ENCODE data around the gene BRD3. TPM values are rescaled to one million over a fixed set of nuclear protein-coding genes. Genes with fewer than 3 reads are reported as not detected.

BRD3 gene
- total and polyA plus RNA-seq, 4 donors, result 16.0 to 54.4 (median 33.5) TPM

DNA sequence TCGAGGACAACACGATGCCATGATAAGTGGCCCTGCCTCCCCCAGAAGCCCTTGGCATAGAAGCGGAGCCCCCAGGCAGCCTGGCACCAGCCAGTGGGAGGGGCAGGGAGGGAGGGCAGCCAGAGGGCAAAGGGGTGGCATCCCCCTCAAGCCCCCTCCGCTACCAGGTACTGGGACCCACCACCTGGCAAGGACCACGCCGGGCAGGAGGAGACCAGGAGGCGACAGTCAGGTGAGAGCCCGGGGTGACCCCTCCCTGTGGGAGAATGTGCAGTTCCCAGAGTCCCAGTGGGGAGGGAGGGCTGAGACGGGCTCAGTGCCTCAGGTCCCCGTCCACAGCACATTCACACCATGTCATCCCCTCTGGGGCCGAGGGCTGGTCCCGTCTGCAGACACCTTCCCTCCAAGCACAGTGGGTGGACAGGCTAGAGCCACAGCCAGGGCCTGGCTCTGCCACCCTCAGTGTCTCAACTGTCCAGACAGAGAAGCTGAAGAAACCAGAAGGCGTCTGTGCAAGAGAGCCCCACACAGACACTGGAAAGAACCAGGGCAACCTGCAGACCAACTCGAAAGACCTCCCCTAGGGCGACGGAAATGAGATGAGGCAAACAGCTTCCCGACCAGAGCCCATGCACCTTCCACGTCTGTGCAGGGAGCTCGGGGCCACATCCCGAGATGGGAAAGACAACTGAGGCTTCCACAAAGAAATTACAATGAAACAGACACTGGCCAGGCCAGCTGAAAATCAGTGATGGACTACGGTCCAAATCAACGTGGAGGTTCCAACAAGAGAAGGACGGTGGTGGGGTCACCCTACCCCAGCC, 11.1 kb downstream of the BRD3 start:
- Histone ChIP-seq H3K27ac (ENCODE audit: low read depth, low read length) (peak overlapping the region; percentile 33), H3K9me3 (ENCODE audit: control insufficient read depth, insufficient read depth, low read length) (no peaks in the 10 kb centered on the region), H3K27me3 (ENCODE audit: control insufficient read depth, insufficient read depth, low read length) (no peaks in the 10 kb centered on the region), H3K4me1 (ENCODE audit: control insufficient read depth, insufficient read depth, low read length) (peaks cover 68% of the 10 kb centered on the region), H3K36me3 (ENCODE audit: control insufficient read depth, insufficient read depth, low read length) (peaks cover 85% of the 10 kb centered on the region), H3K4me3 (ENCODE audit: low read depth, low read length) (no peak overlapping the region)
- WGBS (ENCODE audit: insufficient coverage), result 78% methylated on average over 18 of the region's 23 CpGs
- DNase-seq (ENCODE audit: low read depth in 4 of 6, low spot score in 6 of 6), result no peak

DNA sequence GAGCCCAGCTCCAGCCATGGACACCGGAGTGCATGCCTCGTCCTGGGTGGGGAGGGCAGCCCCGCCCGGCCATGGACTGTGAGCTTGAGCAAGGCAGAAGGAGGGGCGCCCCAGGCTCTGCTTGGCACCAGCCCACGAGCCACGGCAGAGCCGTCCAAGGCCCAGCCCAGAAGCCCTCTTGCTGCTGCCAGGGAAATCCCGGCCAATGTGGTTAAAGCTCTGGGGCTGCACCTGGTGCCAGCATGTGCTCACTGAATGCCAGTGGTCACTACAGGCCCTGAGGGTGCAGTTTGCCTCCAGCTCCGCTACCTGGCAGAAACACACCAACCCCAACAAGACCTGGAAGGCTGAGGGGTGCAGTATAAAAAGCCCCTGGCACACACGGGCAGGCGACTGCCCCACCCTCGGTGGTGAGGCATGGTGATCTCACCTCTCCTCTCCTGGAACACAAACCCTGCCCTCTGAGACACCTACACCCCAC, 11.8 kb downstream of the BRD3 start:
- no peak overlapping the region for H3K4me3 ChIP-seq (ENCODE audit: low read depth, low read length)
- H3K27me3 ChIP-seq (ENCODE audit: control insufficient read depth, insufficient read depth, low read length), result no peaks in the 10 kb centered on the region
- no peaks in the 10 kb centered on the region for H3K9me3 ChIP-seq (ENCODE audit: control insufficient read depth, insufficient read depth, low read length)
- peaks cover 61% of the 10 kb centered on the region for H3K4me1 ChIP-seq (ENCODE audit: control insufficient read depth, insufficient read depth, low read length)
- WGBS (ENCODE audit: insufficient coverage), result 22% methylated on average over 11 of the region's 13 CpGs
- peaks cover 87% of the 10 kb centered on the region for H3K36me3 ChIP-seq (ENCODE audit: control insufficient read depth, insufficient read depth, low read length)
- H3K27ac ChIP-seq (ENCODE audit: low read depth, low read length), result peak overlapping the region; percentile 33
- DNase-seq (ENCODE audit: low read depth in 4 of 6, low spot score in 6 of 6), result peak in 5 of 6 donors; percentile 32 to 85 (median 53)

DNA sequence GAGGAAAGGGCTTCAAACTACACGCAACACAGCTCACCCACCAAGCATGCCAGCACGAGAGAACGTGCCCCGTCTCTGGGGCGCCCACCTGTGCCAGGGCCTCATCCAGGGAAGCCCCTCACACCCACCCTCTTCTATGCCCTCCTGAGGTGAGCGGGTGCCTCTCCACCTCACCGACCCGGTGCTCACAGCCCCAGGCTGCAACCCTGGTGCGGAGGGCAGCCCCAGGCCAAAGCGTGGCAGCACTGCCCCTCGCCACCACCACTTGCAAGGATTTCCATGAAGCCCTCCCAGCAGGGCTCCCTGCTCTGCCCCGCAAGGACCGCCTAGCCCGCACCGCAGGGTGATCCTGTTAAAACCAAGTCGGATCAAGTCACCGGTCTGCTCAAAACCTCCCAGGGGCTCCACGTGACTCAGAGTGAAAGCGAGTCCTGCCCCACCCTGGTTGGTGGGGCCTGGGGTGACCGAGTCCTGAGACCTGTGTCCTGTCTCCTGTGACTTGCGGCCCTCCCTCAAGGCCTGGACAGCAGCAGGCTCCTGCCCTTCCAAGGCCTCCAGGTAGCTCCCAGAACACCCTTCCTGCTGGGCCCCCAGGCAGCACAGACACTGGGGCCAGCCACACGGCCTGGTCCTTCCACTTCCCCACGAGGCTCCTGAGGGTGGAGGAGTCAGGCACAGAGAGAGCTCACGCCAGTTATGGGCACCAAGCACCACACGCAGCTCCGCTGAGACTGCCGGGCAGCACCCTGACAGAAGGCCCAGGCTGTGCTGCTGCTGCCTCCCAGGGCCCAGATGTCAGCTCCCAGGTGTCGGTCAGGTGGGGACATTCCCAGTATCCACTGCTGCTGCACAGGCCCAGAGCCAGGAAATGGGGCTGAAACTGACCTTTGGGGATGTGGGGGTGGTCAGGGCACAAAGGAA, 12.7 kb downstream of the BRD3 start:
- Histone ChIP-seq H3K27ac (ENCODE audit: low read depth, low read length) (peak overlapping the region; percentile 33), H3K27me3 (ENCODE audit: control insufficient read depth, insufficient read depth, low read length) (no peaks in the 10 kb centered on the region), H3K4me3 (ENCODE audit: low read depth, low read length) (no peak overlapping the region), H3K36me3 (ENCODE audit: control insufficient read depth, insufficient read depth, low read length) (peaks cover 90% of the 10 kb centered on the region), H3K4me1 (ENCODE audit: control insufficient read depth, insufficient read depth, low read length) (peaks cover 52% of the 10 kb centered on the region), H3K9me3 (ENCODE audit: control insufficient read depth, insufficient read depth, low read length) (no peaks in the 10 kb centered on the region)
- DNase-seq (ENCODE audit: low read depth in 4 of 6, low spot score in 6 of 6), result no peak
- WGBS (ENCODE audit: insufficient coverage), result 82% methylated on average over 27 of the region's 28 CpGs

DNA sequence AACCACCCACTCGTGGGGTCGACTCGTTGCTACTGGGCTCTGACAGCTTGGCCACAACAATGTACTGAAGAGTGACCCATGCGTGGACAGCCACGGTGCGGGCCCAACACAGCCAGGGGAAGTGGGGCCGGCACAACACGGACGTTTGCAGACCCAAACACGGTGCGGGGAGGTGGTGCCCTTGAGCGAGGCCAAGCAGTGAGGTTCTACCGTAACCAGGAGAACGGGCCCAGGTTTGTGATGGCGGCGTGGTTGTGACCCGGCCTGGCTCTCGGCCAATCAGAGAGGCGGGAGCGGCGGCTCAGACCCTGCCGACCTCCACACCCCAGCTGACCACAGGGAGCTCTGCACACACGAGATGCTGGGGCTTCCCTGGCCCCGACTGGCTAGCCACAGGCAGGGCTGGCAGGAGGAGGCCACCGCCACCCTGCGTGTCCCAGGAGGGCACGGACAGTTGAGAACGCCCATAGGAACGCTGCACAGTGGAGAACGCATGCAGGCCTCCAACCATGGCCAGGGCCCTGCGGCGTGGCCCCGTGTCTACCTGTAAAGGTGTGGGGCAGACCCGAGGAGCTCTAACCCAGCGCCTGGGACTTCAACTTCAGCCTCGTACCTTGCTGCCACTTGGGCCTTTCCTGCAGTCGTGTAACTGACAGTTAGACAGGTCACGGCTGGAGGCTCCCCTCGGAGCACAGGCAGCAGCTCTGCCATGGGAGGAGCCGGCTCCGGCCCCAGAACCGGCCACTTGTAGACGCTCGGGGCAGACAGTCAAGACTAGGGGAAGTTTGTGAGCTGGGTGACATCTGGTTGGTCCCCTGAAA, 13.7 kb downstream of the BRD3 start:
- Histone ChIP-seq H3K4me3 (ENCODE audit: low read depth, low read length) (no peak overlapping the region), H3K4me1 (ENCODE audit: control insufficient read depth, insufficient read depth, low read length) (peaks cover 42% of the 10 kb centered on the region), H3K36me3 (ENCODE audit: control insufficient read depth, insufficient read depth, low read length) (peaks cover 92% of the 10 kb centered on the region), H3K9me3 (ENCODE audit: control insufficient read depth, insufficient read depth, low read length) (no peaks in the 10 kb centered on the region), H3K27ac (ENCODE audit: low read depth, low read length) (no peak overlapping the region), H3K27me3 (ENCODE audit: control insufficient read depth, insufficient read depth, low read length) (no peaks in the 10 kb centered on the region)
- 89% methylated on average over 44 of the region's 44 CpGs for WGBS (ENCODE audit: insufficient coverage)
- no peak for DNase-seq (ENCODE audit: low read depth in 4 of 6, low spot score in 6 of 6)

DNA sequence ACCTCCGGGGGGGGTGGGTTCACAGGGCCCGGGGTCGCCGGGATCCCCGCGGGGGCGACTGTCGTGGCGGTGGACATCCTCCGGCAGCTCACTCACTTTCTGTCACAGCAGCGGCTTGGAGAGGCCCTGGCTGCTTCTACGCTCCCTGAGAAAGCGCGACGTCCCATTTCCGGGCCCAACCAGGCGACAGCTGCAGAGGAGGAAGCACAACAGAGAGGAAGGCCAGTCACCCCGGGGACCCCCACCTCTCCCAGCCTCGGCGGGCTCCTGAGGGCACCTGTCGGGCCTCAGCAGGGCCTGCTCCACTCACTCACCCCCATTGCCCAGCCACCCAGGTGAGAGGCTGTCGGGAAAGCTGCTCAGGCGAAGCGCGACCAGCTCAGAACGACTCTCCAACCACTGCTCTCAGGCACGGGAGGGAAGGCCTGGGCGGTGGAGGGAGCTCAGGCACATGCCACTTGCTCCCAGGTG, 14.4 kb downstream of the BRD3 start:
- Histone ChIP-seq H3K4me1 (ENCODE audit: control insufficient read depth, insufficient read depth, low read length) (peaks cover 35% of the 10 kb centered on the region), H3K36me3 (ENCODE audit: control insufficient read depth, insufficient read depth, low read length) (peaks cover 97% of the 10 kb centered on the region)
- WGBS (ENCODE audit: insufficient coverage), result 86% methylated on average over 24 of the region's 28 CpGs

DNA sequence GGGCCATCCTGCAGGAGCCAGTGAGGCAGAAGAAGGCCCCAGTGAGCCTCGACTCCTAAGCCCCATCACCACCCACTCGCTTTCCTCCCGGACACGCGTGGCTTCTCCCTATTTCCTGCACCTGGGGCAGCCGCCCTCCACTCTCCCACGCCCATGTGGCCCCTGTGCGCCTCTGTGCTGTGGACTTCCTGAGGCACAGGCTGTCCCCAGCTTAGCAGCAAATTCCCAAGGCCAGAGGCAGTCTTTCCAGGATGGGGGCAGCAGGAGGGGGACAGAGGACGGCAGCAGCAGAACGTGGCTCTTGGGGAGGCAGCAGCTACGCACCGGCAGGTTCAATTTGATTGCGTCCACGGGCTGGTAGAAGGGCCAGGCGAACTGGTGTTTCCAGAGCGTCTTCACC, 14.9 kb downstream of the BRD3 start:
- no peak for DNase-seq (ENCODE audit: low read depth in 4 of 6, low spot score in 6 of 6)
- no peak overlapping the region for H3K27ac ChIP-seq (ENCODE audit: low read depth, low read length)
- no peaks in the 10 kb centered on the region for H3K27me3 ChIP-seq (ENCODE audit: control insufficient read depth, insufficient read depth, low read length)
- H3K4me3 ChIP-seq (ENCODE audit: low read depth, low read length), result no peak overlapping the region
- WGBS (ENCODE audit: insufficient coverage), result 97% methylated on average over 16 of the region's 16 CpGs
- no peaks in the 10 kb centered on the region for H3K9me3 ChIP-seq (ENCODE audit: control insufficient read depth, insufficient read depth, low read length)
- H3K36me3 ChIP-seq (ENCODE audit: control insufficient read depth, insufficient read depth, low read length), result peaks cover 100% of the 10 kb centered on the region
- peaks cover 30% of the 10 kb centered on the region for H3K4me1 ChIP-seq (ENCODE audit: control insufficient read depth, insufficient read depth, low read length)

More for the DNA sequence above, 14.4 kb downstream of the BRD3 start:
- no peaks in the 10 kb centered on the region for H3K9me3 ChIP-seq (ENCODE audit: control insufficient read depth, insufficient read depth, low read length)
- no peak for DNase-seq (ENCODE audit: low read depth in 4 of 6, low spot score in 6 of 6)
- H3K4me3 ChIP-seq (ENCODE audit: low read depth, low read length), result no peak overlapping the region
- no peak overlapping the region for H3K27ac ChIP-seq (ENCODE audit: low read depth, low read length)
- no peaks in the 10 kb centered on the region for H3K27me3 ChIP-seq (ENCODE audit: control insufficient read depth, insufficient read depth, low read length)

DNA sequence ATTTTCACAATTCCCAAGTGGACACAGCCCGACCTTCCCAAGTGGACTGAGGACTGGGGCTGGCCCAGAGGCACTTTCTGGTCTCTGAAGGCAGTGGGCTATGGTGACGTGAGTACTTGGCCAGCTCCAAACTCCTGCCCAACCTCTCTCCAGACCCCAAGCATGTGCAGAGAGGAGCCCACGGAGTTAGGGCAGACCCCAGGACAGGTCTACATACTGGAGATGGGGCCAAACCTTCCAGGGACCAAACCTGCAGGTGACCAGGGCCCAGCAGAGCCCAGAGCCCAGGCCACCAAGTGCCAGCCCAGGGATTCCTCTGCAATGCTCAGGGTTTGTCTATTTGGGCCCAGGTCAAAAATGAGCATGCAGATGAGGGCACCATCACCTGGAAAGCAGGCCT, 15.3 kb downstream of the BRD3 start:
- Histone ChIP-seq H3K27ac (ENCODE audit: low read depth, low read length) (no peak overlapping the region), H3K27me3 (ENCODE audit: control insufficient read depth, insufficient read depth, low read length) (no peaks in the 10 kb centered on the region), H3K36me3 (ENCODE audit: control insufficient read depth, insufficient read depth, low read length) (peaks cover 100% of the 10 kb centered on the region), H3K9me3 (ENCODE audit: control insufficient read depth, insufficient read depth, low read length) (no peaks in the 10 kb centered on the region), H3K4me1 (ENCODE audit: control insufficient read depth, insufficient read depth, low read length) (peaks cover 26% of the 10 kb centered on the region), H3K4me3 (ENCODE audit: low read depth, low read length) (no peak overlapping the region)
- WGBS (ENCODE audit: insufficient coverage), result 95% methylated on average over 3 of the region's 3 CpGs
- no peak for DNase-seq (ENCODE audit: low read depth in 4 of 6, low spot score in 6 of 6)

DNA sequence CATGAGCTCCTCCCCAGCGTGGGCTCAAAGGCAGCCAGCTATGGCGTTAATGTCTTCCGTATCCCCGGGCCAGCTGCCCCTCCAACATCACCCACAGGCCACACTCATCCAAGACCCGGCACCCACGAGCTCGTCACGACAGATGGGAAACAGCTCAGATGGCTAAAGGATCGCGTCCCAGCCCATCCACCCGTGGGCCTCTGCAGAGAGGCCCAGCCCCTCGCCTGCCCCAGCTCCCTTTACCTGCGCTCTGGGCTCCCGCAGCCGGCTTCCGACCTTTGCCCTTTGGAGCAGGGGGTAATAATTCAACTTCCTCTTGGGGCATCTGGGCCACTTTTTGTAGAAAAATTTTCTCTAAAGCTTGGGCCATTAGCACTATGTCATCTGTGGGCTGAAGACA, 16.5 kb downstream of the BRD3 start:
- Histone ChIP-seq H3K27me3 (ENCODE audit: control insufficient read depth, insufficient read depth, low read length) (no peaks in the 10 kb centered on the region), H3K4me3 (ENCODE audit: low read depth, low read length) (no peak overlapping the region), H3K36me3 (ENCODE audit: control insufficient read depth, insufficient read depth, low read length) (peaks cover 100% of the 10 kb centered on the region), H3K27ac (ENCODE audit: low read depth, low read length) (no peak overlapping the region), H3K9me3 (ENCODE audit: control insufficient read depth, insufficient read depth, low read length) (no peaks in the 10 kb centered on the region), H3K4me1 (ENCODE audit: control insufficient read depth, insufficient read depth, low read length) (peaks cover 14% of the 10 kb centered on the region)
- no peak for DNase-seq (ENCODE audit: low read depth in 4 of 6, low spot score in 6 of 6)
- WGBS (ENCODE audit: insufficient coverage), result 86% methylated on average over 14 of the region's 16 CpGs

DNA sequence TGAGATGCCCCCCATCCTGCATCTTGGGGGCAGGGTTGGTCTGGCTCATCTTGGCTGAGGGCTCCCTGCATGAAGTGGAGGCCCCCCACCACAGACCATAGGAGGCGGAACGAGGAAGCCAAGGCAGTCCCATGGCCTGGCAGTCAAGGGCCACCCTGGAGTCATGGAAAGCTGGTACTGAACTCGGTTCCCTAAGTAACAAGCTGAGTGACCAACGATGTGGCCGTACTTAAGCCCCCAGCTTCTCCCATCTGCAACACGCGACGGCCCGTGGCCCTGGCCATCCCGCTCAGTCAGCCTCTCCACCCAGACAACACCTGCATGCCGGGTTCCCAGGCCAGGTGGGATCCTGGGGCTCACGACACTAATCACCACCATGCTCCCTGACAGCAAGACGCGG, 17.1 kb downstream of the BRD3 start:
- Histone ChIP-seq H3K27ac (ENCODE audit: low read depth, low read length) (no peak overlapping the region), H3K36me3 (ENCODE audit: control insufficient read depth, insufficient read depth, low read length) (peaks cover 100% of the 10 kb centered on the region), H3K9me3 (ENCODE audit: control insufficient read depth, insufficient read depth, low read length) (no peaks in the 10 kb centered on the region), H3K4me1 (ENCODE audit: control insufficient read depth, insufficient read depth, low read length) (peaks cover 8% of the 10 kb centered on the region), H3K4me3 (ENCODE audit: low read depth, low read length) (no peak overlapping the region), H3K27me3 (ENCODE audit: control insufficient read depth, insufficient read depth, low read length) (no peaks in the 10 kb centered on the region)
- DNase-seq (ENCODE audit: low read depth in 4 of 6, low spot score in 6 of 6), result no peak
- WGBS (ENCODE audit: insufficient coverage), result 90% methylated on average over 14 of the region's 14 CpGs
